Measurements from ENCODE around the gene ERMP1.
"Not testable (repeated sequence)": the region's sequence is repeated elsewhere in the genome, so short reads cannot be mapped to it uniquely, and the experiment has no call there.

Gene ERMP1

GRCh38 chr9:5832538-5833529 is at the start of gene ERMP1:
Gene ERMP1 (minus strand): TSS chr9:5833117. CDS start chr9:5833027, 90 bp downstream.
- DNase-seq: peak; percentile 78

DNA sequence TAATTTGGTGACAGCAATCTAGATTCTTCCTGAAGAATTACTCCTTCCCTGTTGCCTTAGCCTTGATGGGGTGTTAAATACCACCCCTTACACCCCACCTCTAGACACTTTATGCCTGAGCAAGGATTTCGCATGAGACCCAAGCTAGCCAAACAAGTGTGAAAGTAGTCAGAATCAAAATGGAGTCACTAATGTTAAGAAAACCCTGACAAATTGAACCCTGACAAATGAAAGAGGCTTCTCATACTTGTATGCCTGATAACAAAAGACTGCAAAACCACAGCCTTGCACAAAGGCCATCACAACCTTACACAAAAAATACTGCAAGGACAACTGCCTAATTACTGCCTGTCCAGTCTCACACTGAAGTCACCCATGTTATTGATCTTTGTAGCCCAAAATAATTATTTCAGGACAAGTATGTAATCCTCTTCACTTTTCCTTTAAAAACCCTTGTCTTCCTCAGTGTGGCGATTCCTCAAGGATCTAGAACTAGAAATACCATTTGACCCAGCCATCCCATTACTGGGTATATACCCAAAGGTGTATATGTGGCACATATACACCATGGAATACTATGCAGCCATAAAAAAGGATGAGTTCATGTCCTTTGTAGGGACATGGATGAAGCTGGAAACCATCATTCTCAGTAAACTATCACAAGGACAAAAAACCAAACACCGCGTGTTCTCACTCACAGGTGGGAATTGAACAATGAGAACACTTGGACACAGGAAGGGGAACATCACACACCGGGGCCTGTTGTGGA is 49.5 kb upstream of the ERMP1 start:
- not testable (repeated sequence) for DNase-seq

- no peak for DNase-seq
These were observed 46.7 kb upstream of the ERMP1 start for GRCh38 chr9:5879419-5880181.

- no peak for DNase-seq
These were observed 43.8 kb upstream of the ERMP1 start for GRCh38 chr9:5876711-5877110.

DNA sequence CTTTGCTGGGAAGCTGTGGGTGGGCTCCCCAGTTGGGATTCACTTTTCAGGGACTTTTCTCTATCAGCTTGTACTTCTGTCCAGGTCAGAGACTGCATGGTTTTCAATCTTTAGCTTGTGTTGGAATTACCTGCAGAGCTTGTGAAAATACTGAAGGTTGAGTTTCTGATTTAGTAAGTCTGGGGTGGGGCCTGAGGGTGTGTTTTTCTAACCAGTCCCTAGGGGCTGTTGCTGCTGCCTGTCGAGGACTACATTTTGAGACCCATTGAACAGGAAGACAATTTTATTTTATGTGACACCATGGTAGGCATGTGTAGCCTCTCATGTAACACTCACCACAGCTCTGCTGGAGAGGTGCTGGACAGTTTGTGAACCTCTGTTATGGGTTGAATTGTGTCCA is 43.1 kb upstream of the ERMP1 start:
- no peak for DNase-seq

- DNase-seq: no peak
These were observed 41.1 kb upstream of the ERMP1 start for GRCh38 chr9:5874048-5874447.

DNA sequence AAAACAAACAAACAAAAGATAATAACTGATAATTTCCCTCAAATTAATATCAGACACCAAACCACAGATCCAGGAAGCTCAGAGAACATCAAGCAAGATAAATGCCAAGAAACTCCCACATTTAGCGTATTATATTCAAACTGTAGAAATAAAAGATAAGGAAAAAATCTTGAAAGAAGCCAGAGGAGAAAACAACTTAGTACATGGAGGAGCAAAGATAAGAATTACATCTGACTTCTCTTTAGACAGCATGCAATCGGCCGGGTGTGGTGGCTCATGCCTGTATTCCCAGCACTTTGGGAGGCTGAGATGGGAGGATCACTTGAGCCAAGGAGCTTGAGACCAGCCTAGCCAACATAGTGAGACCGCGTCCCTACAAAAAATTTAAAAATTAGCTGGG is 40.5 kb upstream of the ERMP1 start:
- DNase-seq: no peak

DNA sequence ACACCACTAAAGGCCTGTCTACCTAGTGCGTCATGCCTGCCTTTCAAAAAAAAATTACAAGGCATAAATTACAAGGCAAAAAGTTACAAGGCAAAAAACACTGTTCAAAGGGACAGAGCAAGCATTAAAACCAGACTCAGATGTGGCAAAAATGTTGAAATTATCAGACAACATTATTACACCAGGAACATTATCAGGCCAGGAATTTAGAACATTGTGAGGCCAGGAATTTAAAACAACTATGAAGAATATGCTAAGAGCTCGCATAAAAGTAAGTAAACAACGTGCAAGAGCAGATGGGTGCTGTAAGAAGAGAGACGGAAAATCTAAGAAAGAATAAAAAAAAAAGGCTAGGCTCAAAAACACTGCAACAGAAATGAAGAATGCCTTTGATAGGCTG is 39.6 kb upstream of the ERMP1 start:
- no peak for DNase-seq

GRCh38 chr9:5871785-5872184 is 38.9 kb upstream of the ERMP1 start:
- DNase-seq: no peak

DNA sequence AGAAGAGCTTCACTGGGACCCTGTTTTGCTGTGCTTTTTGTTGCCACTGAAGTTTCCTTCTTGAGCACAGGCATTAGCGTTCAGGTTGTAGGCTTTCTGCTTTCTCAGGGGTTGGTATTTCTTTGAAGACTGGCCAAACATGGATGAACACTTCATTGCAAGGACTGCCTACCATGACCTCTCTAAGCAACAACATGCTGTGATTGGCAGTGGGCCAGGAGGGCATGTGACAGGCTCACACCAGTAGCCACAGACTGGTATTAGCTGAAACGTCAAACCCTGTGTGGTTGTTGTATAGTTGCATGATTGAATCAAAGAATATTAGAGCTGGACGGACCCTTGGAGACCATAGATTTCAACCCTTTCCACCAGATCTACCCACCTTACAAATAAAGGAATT is 37.8 kb upstream of the ERMP1 start:
- no peak for DNase-seq

- no peak for DNase-seq
These were observed 37.1 kb upstream of the ERMP1 start for GRCh38 chr9:5870020-5870339.

DNA sequence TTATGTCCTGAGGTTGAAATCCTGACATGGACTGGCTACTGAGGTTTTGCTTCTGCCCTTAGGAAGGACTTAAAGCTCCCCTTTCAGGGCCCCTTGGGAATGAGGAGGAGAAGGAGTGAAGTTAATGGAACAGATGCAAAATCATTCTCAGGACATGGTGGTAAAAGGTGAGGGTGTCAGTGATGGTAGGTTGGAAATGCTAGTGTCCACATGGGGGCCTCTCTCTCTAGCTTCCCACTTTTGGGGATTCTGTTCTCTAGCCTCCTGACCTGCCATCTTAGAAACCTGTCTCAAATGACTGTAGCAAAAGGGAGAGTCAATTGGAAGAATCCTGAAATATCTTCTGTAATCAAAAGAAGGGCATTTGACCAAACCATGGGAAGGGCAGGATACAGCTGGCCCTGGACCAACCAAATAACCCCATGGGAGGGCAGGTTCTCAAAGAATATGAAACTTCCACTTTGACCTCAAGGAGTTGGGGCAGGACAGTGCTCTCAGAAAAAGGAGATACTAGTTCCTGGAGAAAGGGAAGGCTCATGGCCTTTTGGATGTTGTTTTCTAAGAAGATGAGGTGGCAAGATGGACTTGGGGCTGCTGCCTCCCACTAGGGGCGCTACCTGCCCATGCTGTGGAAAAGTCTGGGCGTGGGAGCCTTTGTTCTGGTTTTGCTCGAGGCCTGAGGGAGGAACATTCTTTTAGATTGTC is 36.5 kb upstream of the ERMP1 start:
- no peak for DNase-seq

GRCh38 chr9:5868235-5868634 is 35.3 kb upstream of the ERMP1 start:
- no peak for DNase-seq

GRCh38 chr9:5866685-5867084 is 33.8 kb upstream of the ERMP1 start:
- DNase-seq: no peak

DNA sequence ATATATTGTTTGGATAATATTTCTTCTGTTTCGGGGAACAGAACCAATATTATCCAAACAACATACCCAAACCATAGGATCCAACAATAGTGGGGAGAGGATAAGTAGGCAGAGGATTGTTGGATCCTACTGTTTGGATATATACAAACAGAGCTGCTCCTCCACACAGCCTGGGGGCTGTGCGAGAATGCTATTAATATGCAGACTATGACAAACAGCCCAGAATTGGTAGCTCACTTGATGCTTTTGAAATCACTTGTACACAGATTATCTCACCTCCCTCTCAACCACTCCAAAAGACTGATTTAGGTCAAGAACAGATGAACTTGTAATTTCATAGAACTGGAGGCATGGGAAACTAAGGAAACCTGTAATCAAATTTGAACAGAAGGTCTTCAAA is 33.4 kb upstream of the ERMP1 start:
- DNase-seq: no peak

DNA sequence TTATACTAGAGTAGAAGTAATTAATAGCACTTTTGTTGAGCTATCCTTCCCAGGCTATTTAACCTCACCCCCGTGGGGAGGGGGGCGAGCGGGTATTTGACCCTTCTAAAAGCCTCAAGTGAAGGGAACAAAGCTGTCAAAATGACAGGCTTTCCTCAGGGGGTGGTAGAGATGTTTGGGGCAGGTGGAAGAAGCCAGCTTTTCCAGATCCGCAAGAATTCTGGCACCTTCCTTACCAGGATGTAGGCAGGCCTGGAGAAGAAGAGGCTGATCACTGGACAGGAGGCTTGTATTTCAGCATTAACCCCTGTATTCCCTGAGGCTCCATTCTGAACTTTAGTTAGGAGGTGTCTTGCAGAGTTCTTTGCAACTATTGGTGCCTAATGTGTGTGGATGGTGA is 31.5 kb upstream of the ERMP1 start:
- no peak for DNase-seq

GRCh38 chr9:5863092-5863746 is 30.3 kb upstream of the ERMP1 start:
- DNase-seq: no peak

DNA sequence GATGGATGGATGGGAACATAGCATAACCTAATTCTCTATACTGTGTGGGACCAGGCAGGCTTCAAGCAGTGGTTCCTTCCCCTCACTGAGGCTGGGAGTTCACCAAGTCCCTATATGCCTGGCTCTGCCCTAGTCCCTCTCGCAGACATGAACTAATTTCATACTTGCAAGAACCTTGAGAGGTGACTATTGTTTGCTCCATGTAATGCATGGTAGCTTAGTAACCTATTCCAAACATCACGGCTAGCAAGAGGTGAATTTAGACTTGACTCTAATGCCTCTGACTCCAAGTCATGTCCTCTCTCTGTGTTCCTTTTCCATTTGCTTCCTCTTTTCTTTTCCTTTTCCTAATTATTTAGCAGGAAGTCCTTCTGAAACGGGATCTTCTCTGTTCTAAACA is 25.9 kb upstream of the ERMP1 start:
- no peak for DNase-seq

- DNase-seq: no peak
These were observed 25.0 kb upstream of the ERMP1 start for GRCh38 chr9:5857928-5858327.

- DNase-seq: no peak
These were observed 21.3 kb upstream of the ERMP1 start for GRCh38 chr9:5854063-5854790.

DNA sequence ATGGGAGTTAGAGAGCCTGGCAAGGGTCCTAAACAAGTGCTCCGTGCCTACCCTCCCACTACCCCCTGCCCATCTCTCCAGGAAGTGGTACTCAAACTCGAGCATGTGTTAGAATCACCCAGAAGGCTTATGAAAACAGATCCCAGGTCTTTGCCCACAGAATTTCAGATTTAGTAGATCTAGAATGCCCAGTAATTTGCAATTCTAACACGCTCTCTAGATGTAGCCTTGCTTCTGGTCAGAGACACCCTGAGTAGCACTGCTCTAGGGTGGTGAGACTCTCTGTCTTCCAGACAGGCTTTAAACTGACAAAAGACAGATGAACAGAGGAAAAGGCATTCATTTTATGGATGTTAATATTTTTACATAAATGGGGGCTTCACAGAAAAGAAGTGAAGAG is 20.7 kb upstream of the ERMP1 start:
- DNase-seq: no peak

GRCh38 chr9:5852987-5853386 is 20.1 kb upstream of the ERMP1 start:
- no peak for DNase-seq
